ENCODE results near the gene SHCBP1L. TPM values are rescaled to one million over a fixed set of nuclear protein-coding genes. Genes with fewer than 3 reads are reported as not detected.
"Not testable (repeated sequence)": the region's sequence is repeated elsewhere in the genome, so short reads cannot be mapped to it uniquely, and the experiment has no call there.

SHCBP1L gene
- total and polyA plus RNA-seq, 11 donors = 0.31 TPM; not detected in 10

GRCh38 chr1:182909578-182909977 is 43.4 kb downstream of the SHCBP1L start:
- H3K4me3 ChIP-seq = no peak overlapping the region
- DNase-seq (no peak), ATAC-seq (no peak)
- TF ChIP-seq CTCF (IDR thresholded peaks at IDR 0.05) (no peak), POLR2A (IDR thresholded peaks at IDR 0.05) (no peak)
- WGBS, 4 donors = 61 to 69% (median 62%) methylated on average over 4 of the region's 4 CpGs
- no peak overlapping the region for H3K27ac ChIP-seq
- peaks cover 0 to 19% (median 2%) of the 10 kb centered on the region in 12 donors for H3K9me3 ChIP-seq
- H3K4me1 ChIP-seq = no peaks in the 10 kb centered on the region
- H3K27me3 ChIP-seq = no peaks in the 10 kb centered on the region
- H3K36me3 ChIP-seq = no peaks in the 10 kb centered on the region
- intact Hi-C loops (cut with DNase I) = no loop called here

- Histone ChIP-seq H3K4me3 (no peak overlapping the region), H3K9me3 (no peaks in the 10 kb centered on the region), H3K27me3 (no peaks in the 10 kb centered on the region), H3K27ac (no peak overlapping the region), H3K36me3 (no peaks in the 10 kb centered on the region), H3K4me1 (no peaks in the 10 kb centered on the region)
- intact Hi-C loops (cut with DNase I) = no loop called here
- no peak for DNase-seq
- 91 to 95% (median 91%) methylated on average over 2 of the region's 2 CpGs for WGBS, 4 donors
- ATAC-seq = no peak
- TF ChIP-seq CTCF (IDR thresholded peaks at IDR 0.05) (no peak), POLR2A (IDR thresholded peaks at IDR 0.05) (no peak)
Observed at GRCh38 chr1:182905321-182905720, 47.6 kb downstream of the SHCBP1L start.

- H3K9me3 ChIP-seq; H3K36me3 ChIP-seq; DNase-seq; intact Hi-C loops (cut with DNase I); ATAC-seq; H3K27ac ChIP-seq; H3K27me3 ChIP-seq; H3K4me3 ChIP-seq; H3K4me1 ChIP-seq: not testable (repeated sequence)
- WGBS, 4 donors = 92 to 94% (median 94%) methylated on average over 5 of the region's 5 CpGs
Observed at GRCh38 chr1:182901946-182902345, 51.0 kb downstream of the SHCBP1L start.

- H3K4me3 ChIP-seq = no peak overlapping the region
- no peaks in the 10 kb centered on the region for H3K36me3 ChIP-seq
- intact Hi-C loops (cut with DNase I) = no loop called here
- no peak for TF ChIP-seq POLR2A (IDR thresholded peaks at IDR 0.05)
- no peak for TF ChIP-seq CTCF (IDR thresholded peaks at IDR 0.05)
- H3K27me3 ChIP-seq = no peaks in the 10 kb centered on the region
- peaks cover 0 to 6% (median 0%) of the 10 kb centered on the region in 12 donors for H3K9me3 ChIP-seq
- WGBS, 4 donors = 51 to 65% (median 58%) methylated on average over 2 of the region's 2 CpGs
- no peak for ATAC-seq
- no peak overlapping the region for H3K27ac ChIP-seq
- H3K4me1 ChIP-seq = no peaks in the 10 kb centered on the region
- no peak for DNase-seq
Observed at GRCh38 chr1:182897696-182898095, 55.3 kb downstream of the SHCBP1L start.

- H3K4me3 ChIP-seq = no peak overlapping the region
- DNase-seq (no peak), ATAC-seq (no peak)
- peaks cover 0 to 40% (median 28%) of the 10 kb centered on the region in 9 donors for H3K36me3 ChIP-seq
- no peaks in the 10 kb centered on the region for H3K27me3 ChIP-seq
- TF ChIP-seq CTCF (IDR thresholded peaks at IDR 0.05) (no peak), POLR2A (IDR thresholded peaks at IDR 0.05) (no peak)
- intact Hi-C loops (cut with DNase I) = no loop called here
- peaks cover 0 to 10% (median 0%) of the 10 kb centered on the region in 12 donors for H3K9me3 ChIP-seq
- 87 to 92% (median 90%) methylated on average over 9 of the region's 9 CpGs for WGBS, 4 donors
- no peak overlapping the region for H3K27ac ChIP-seq
- H3K4me1 ChIP-seq = no peaks in the 10 kb centered on the region
Observed at GRCh38 chr1:182890927-182891610, 61.9 kb downstream of the SHCBP1L start.

Data from heart left ventricle (tissue), 16 donors.